GM12875 (cell line): ENCODE results near the gene TRIM17.

Experiments
- H3K4me3 ChIP-seq: one replicate; pipeline ENCODE4 v1.5.1; 2011; ENCODE audit warnings: low read depth, low read length, control low read depth
- TF ChIP-seq, protein P1 (sequence below): IDR thresholded peaks from 2 replicates; pipeline ENCODE4 v1.5.1; 2011; ENCODE audit warnings: low read depth, mild to moderate bottlenecking, control low read depth, inconsistent platforms, low read length, moderate library complexity, borderline replicate concordance; ENCODE audit not compliant: insufficient read depth

Gene TRIM17

DNA sequence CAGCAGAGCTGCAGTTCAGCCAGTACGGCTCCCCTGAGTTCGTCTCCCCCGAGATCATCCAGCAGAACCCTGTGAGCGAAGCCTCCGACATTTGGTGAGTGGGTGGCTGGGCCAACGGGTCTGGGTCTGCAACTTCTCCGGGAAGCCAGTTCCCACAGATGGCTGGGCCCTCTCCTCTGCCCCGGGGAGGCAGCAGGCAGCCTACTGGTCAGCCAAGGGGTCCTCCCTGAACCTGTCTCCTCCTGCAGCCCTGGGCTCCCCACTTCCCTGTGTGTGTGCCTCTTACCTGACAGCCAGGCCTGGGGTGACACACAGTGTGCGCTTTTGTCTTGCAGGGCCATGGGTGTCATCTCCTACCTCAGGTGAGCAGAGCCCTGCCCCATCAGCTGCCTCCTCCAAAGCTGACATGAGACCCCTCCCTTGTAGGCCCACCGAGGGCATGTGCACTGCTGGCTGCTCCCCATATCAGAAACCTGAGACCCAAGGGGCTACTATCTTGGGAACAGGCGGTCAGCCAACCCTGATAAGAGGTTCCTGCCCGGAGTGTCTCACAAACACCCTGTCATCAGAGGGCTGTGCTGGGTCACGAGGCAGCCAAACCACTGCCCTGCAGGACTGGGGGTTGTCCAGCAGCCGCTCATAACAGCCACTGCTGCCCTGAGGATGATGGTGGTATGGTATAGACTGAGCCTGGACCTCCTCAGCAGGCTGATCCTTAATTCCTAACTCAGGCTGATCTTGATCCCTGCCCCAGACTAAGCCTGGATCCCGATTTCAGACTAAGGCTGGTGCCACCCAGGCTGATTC lies 47.7 kb downstream of the TRIM17 start:
- TF ChIP-seq, protein P1, sequence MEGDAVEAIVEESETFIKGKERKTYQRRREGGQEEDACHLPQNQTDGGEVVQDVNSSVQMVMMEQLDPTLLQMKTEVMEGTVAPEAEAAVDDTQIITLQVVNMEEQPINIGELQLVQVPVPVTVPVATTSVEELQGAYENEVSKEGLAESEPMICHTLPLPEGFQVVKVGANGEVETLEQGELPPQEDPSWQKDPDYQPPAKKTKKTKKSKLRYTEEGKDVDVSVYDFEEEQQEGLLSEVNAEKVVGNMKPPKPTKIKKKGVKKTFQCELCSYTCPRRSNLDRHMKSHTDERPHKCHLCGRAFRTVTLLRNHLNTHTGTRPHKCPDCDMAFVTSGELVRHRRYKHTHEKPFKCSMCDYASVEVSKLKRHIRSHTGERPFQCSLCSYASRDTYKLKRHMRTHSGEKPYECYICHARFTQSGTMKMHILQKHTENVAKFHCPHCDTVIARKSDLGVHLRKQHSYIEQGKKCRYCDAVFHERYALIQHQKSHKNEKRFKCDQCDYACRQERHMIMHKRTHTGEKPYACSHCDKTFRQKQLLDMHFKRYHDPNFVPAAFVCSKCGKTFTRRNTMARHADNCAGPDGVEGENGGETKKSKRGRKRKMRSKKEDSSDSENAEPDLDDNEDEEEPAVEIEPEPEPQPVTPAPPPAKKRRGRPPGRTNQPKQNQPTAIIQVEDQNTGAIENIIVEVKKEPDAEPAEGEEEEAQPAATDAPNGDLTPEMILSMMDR = no peak
- no peak overlapping the region for H3K4me3 ChIP-seq

DNA sequence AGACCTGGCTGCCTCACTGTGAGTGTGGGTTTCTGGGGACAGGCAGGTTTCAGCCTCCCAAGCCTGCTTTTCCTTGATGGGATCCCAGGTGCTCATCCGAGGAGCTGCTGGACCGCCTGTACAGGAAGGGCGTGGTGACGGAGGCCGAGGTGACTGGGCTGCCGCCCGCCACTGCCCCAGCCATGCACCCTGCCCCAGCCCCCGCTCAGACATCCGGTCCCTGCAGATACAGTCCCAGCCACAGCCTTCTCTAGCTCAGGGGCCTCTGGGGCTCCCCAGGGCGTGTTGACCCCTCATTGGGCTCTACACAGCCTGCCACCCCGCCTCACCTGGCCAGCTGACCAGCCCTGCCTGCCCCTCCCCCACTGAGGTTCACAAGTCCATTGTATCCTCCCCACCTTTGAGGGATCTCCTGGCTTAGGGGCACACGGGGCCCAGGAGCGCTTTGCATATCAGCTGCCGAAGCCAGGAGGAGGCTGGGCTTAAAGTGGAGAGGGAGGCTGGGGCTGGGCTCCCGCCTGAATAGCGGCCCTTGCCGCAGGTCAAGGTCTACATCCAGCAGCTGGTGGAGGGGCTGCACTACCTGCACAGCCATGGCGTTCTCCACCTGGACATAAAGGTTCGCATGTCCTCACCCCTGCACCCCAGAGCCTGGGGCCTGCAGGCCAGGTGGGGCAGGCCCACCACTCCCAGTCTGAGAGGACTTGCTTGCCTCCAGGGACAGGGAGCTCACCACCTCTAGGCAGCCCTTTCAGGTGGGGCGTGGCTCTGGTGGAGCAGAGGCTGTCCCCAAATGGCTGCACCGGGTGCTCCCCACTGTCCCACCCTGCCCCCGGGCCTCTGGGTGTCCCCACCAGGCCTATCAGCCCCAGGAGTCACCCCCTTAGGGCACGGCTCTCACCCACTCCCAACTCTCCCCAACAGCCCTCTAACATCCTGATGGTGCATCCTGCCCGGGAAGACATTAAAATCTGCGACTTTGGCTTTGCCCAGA lies 48.6 kb downstream of the TRIM17 start:
- TF ChIP-seq, protein P1 = no peak
- H3K4me3 ChIP-seq = no peak overlapping the region

DNA sequence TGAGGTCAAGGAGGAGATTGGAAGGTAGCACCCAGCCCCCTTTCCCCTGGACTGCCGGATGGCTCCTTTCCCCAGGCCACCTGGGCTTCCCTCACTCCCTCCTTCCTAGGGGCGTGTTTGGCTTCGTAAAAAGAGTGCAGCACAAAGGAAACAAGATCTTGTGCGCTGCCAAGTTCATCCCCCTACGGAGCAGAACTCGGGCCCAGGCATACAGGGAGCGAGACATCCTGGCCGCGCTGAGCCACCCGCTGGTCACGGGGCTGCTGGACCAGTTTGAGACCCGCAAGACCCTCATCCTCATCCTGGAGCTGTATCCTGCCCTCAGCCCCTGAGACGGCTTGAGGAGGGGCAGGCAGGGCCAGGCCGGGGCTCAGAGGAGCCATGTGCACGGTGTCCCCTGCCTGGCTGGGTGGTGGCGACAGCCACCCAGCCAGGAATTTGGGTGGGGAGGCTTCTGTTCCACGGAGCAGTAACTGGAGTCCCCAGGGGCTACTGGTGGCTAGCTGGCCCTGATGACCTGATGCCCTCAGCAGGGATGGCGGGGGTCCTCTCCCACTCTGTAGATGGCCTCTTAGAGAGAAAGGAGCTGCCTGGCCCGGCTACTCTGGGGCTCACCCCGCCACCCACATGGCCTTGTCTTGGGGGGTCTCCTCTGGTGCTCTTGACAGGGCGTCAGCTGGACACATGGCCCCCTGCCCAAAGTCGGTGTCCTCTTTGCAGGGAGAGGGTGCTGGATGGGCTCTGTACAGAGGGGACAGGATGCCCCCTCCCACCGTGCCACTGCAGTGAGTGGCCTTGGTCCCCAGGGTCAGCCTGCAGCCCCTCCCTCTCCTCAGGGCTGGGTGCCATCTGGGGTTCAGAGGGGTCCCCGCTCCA lies 49.6 kb downstream of the TRIM17 start:
- TF ChIP-seq, protein P1 = no peak
- H3K4me3 ChIP-seq = no peak overlapping the region

DNA sequence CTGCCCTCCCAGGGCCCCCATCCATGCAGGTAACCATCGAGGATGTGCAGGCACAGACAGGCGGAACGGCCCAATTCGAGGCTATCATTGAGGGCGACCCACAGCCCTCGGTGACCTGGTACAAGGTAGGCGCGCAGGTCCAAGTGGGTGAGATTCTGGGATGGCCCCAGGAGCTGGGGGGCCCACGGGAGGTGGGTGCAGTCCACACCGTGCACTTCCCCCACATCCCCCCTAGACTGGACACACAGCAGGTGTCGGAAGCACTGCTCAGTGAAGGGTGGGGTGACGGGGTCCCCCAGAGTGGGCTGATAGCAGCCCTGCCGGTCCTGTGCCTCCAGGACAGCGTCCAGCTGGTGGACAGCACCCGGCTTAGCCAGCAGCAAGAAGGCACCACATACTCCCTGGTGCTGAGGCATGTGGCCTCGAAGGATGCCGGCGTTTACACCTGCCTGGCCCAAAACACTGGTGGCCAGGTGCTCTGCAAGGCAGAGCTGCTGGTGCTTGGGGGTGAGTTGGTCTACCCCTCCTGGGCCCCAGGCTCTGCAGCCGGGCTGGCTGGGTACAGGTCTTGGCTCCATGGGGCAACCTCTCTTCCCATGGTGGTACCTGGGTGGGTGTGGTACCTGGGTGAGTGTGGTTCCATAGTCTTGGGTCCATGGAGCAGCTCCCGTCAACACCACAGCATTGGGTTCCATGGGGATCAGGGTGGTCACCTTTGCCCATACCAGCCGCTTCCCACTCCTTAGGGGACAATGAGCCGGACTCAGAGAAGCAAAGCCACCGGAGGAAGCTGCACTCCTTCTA lies 50.4 kb downstream of the TRIM17 start:
- TF ChIP-seq, protein P1 = no peak
- no peak overlapping the region for H3K4me3 ChIP-seq

DNA sequence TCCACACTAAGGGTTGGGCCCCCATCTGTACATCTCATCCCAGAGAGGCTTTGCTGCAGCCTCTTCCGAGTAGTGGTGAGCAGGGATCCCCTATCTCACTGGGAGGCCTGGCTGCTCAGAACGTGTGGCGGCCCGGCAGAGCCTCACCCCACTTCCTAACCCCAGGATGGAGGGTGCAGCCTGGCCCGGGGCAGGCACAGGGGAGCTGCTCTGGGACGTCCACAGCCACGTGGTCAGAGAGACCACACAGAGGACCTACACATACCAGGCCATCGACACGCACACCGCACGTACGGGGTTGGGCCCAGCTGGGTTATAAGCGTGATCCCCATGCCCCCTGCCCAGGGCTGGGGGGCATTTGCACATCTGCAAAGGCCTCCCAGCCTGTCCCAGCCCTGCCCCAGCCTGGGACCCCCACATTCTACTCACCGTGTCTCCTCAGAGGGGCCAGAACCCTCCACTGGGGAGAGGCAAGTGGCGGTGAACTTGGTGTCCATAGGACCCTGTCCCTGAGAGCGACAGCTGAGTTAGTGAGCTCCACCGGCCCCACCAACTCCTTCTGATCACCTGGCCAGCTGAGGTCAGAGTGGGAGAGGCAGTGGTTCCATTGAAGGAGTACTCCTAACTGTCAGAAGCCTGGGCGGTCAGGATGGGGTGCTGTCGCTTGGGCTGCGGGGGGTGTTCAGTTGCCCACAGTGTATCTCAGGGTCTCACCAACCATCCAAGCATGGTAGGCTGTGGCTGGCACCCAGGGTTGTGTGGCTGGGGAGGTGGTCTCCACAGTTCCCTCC lies 51.2 kb downstream of the TRIM17 start:
- TF ChIP-seq, protein P1 = no peak
- no peak overlapping the region for H3K4me3 ChIP-seq
